GM19372 (cell line): Measurements from ENCODE around the gene CRELD1.
"Not testable (repeated sequence)": the region's sequence is repeated elsewhere in the genome, so short reads cannot be mapped to it uniquely, and the experiment has no call there.

ENCODE experiments used
- ATAC-seq: cut with Tn5 transposase; IDR thresholded peaks from one replicate; pipeline ENCODE4 v1.9.1; 2021; ENCODE audit warnings: mild to moderate bottlenecking, low read depth, moderate library complexity; ENCODE audit not compliant: unreplicated experiment

Gene CRELD1

GRCh38 chr3:9932843-9933560, 632 bp upstream of the CRELD1 start:
- peak; percentile 53 for ATAC-seq

GRCh38 chr3:9934235-9934621, 594 bp downstream of the CRELD1 start:
- ATAC-seq: no peak

GRCh38 chr3:9934993-9935392, 1.4 kb downstream of the CRELD1 start:
- no peak for ATAC-seq

- no peak for ATAC-seq
Observed at GRCh38 chr3:9935966-9936510, 2.4 kb downstream of the CRELD1 start.

GRCh38 chr3:9937486-9938238, 4.0 kb downstream of the CRELD1 start:
- no peak for ATAC-seq

GRCh38 chr3:9938966-9939365, 5.3 kb downstream of the CRELD1 start:
- no peak for ATAC-seq

GRCh38 chr3:9939906-9940305, 6.3 kb downstream of the CRELD1 start:
- not testable (repeated sequence) for ATAC-seq

GRCh38 chr3:9940746-9941145, 7.1 kb downstream of the CRELD1 start:
- ATAC-seq: no peak

GRCh38 chr3:9942164-9942563, 8.5 kb downstream of the CRELD1 start:
- no peak for ATAC-seq

DNA sequence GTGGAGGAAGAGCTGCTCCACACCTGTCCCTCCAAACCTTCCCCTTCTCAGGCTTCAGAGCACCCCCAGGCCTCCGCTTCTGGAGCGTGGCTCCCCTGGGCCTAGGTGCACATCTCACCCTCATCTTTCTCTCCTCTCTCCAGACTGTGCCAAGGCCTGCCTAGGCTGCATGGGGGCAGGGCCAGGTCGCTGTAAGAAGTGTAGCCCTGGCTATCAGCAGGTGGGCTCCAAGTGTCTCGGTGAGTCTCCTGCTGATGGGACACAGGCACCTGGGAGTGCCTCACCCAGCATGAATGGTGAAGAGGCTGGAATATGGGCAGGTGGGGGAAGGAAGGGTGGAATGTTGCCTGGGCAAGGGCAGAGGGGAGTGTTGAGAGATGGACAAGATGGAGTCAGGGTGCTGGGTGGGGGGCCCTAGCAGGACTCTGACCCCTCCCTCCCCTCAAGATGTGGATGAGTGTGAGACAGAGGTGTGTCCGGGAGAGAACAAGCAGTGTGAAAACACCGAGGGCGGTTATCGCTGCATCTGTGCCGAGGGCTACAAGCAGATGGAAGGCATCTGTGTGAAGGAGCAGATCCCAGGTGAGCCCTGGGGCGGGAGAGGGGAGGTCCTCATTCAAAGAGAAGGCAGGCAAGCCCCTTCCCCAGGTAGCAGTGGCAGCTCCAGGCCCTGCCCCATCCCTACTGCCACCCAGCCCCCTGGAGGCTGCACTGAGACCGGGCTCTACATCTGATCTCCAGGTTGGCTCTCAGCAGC, 9.5 kb downstream of the CRELD1 start:
- no peak for ATAC-seq

GRCh38 chr3:9944271-9944670, 10.6 kb downstream of the CRELD1 start:
- ATAC-seq: no peak

- no peak for ATAC-seq
Observed at GRCh38 chr3:9945358-9945757, 11.7 kb downstream of the CRELD1 start.

DNA sequence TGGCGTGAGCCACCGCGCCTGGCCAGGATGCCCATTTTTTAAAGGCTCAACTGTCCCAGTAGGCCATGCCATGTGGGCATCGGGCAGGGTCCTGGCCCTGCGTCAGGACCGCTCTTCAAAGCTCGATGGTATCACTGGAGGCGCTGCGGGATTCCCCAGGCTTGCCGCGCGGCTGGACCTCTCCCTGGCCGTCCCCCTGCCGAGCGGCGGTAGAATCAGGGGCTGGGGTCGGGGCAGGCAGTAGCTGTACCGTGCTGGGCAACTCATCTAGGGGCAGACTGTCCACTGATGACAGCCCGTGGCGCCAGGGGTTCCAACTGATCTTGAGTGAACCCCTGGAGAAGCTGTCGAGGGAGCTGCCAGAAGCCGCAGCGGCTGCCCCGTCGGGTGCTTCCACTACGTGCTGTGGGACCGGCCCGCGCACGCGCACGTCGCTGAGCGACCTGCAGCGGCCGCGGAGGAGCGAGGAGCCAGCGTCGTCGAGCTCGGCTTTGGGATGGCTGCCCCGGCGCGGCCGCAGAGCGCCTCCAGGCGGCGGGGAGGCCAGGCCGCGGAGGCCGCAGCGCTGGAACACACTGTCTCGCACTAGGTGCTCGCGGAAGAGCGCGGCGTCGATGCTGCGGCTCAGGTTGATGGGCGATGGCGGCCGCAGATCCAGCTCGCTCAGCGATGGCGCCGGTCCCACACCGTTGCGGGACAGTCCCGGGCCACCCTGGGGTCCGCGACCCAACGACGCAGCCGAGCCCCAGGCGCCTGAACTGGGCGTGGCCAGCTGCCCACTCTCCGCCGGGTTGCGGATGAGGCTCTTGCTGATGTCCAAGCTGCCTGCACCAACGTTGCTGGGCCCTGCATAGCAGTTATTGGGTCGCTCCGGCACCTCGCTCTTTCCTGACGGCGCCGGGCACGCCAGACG, 12.7 kb downstream of the CRELD1 start:
- no peak for ATAC-seq

- ATAC-seq: no peak
Observed at GRCh38 chr3:9947025-9947995, 13.7 kb downstream of the CRELD1 start.

DNA sequence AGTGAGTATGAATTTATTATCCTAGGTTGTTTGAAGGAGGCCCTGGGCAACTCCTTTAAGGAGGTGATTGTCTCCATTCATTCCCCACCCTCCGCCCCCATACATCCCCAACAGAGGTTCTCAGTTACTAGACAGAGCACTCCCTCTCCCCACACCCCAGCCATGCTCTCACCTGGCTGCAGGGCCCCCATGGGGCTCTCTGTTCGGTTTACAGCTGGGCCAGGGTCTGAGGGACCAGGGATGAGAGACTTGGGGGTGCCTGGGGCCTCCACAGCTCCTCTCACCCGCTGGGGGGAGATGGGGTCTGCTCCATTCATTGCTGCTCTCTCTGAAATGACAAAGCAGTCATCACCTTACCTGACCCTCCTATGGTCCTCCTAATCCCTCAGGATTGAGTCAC, 15.0 kb downstream of the CRELD1 start:
- no peak for ATAC-seq

DNA sequence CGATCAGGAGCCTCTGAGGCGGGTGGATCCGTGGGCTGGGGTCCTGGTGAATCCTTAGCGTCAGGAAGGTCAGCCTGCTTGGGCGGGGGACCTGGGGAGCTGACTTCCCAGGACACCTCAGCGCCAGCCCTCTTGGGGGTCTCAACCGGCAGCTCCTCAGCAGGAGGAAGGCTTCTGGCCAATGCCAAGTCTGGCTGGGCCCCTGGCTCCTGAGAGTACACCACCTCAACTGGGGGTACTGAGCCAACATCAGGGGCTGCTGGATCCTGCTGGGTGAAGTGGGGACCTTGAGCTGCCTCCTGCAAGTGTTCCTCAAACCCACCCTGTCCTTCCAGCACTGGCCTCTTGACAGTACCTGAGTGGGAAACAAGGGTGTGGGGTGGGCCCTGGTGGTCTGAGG, 15.5 kb downstream of the CRELD1 start:
- ATAC-seq: no peak

GRCh38 chr3:9949626-9950025, 16.0 kb downstream of the CRELD1 start:
- no peak for ATAC-seq

DNA sequence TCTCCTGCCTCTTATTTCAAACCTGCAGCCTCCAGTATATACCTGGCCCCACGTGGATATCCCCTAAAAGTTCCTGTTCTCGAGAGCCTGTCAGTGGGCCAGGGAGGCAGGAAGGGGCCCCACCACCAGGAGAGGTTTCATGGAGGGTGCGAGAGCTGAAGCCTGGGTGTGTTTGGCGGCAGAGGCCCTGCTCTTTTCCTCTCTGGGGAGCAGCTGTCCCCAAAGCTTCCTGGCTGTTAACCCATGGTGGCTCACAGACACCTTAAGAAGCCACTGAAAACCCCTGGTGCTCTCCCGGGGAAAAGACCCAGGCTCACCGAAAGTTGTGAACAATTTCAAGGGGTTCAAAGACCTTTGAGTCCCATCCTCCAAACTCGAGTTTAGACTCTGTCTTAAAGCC, 17.5 kb downstream of the CRELD1 start:
- ATAC-seq: no peak

GRCh38 chr3:9951598-9951961, 17.9 kb downstream of the CRELD1 start:
- peak; percentile 15 for ATAC-seq
